ENCODE data around the gene CYP27C1.
"Not testable (repeated sequence)": the region's sequence is repeated elsewhere in the genome, so short reads cannot be mapped to it uniquely, and the experiment has no call there.

- not testable (repeated sequence) for TF ChIP-seq CTCF (IDR thresholded peaks at IDR 0.05; ENCODE audit: insufficient read depth, low read depth, low read length); EZH2 (IDR thresholded peaks at IDR 0.05; ENCODE audit: insufficient read depth, low read length)
Measured at GRCh38 chr2:127237768-127238167, 17.7 kb upstream of the CYP27C1 start.

Measured in astrocyte (in vitro differentiated cells and primary cell).